SW480 (cell line): Measurements from ENCODE around the gene CCDC127.
A peak's percentile ranks its signal among the peaks of the same experiment; 100 is the strongest.

Experiments used
- DNase-seq: peaks from one replicate; pipeline ENCODE4 v3.0.0-alpha.2; 2016; ENCODE audit warnings: low spot score

CCDC127 gene

GRCh38 chr5:189486-189885, 28.5 kb downstream of the CCDC127 start:
- DNase-seq, result no peak

- peak; percentile 83 for DNase-seq
These were observed 29.2 kb downstream of the CCDC127 start for GRCh38 chr5:188488-189481.

- no peak for DNase-seq
These were observed 30.1 kb downstream of the CCDC127 start for GRCh38 chr5:187617-188451.

GRCh38 chr5:187042-187431, 30.9 kb downstream of the CCDC127 start:
- DNase-seq, result no peak

- no peak for DNase-seq
These were observed 31.6 kb downstream of the CCDC127 start for GRCh38 chr5:186091-187041.

GRCh38 chr5:185095-186070, 32.6 kb downstream of the CCDC127 start:
- no peak for DNase-seq

- DNase-seq, result no peak
These were observed 33.5 kb downstream of the CCDC127 start for GRCh38 chr5:184471-184870.

- no peak for DNase-seq
These were observed 35.8 kb downstream of the CCDC127 start for GRCh38 chr5:182126-182525.

GRCh38 chr5:181566-181965, 36.4 kb downstream of the CCDC127 start:
- no peak for DNase-seq

GRCh38 chr5:181160-181559, 36.8 kb downstream of the CCDC127 start:
- no peak for DNase-seq

GRCh38 chr5:180286-180918, 37.6 kb downstream of the CCDC127 start:
- no peak for DNase-seq

- no peak for DNase-seq
These were observed 38.6 kb downstream of the CCDC127 start for GRCh38 chr5:179401-179800.

- no peak for DNase-seq
These were observed 39.8 kb downstream of the CCDC127 start for GRCh38 chr5:178110-178509.

- no peak for DNase-seq
These were observed 41.6 kb downstream of the CCDC127 start for GRCh38 chr5:176296-176823.

GRCh38 chr5:174876-175465, 43.0 kb downstream of the CCDC127 start:
- DNase-seq, result no peak

- no peak for DNase-seq
These were observed 43.7 kb downstream of the CCDC127 start for GRCh38 chr5:174291-174600.

GRCh38 chr5:173392-174290, 44.3 kb downstream of the CCDC127 start:
- no peak for DNase-seq

GRCh38 chr5:172841-173251, 45.1 kb downstream of the CCDC127 start:
- no peak for DNase-seq
